A549 (cell line): ENCODE results near the gene RNF38.

Source experiments
- CTCF ChIP-seq: fragments of >200 bp; sonication (Bioruptor Twin); formaldehyde crosslinking; IDR thresholded peaks from 3 replicates; pipeline ENCODE4 v1.5.1; 2016
- HMGXB4 ChIP-seq: fragments of 250-450 bp; sonication (Bioruptor Pico); IDR thresholded peaks from 2 replicates; pipeline ENCODE4 v1.5.0; 2021; ENCODE audit warnings: mild to moderate bottlenecking, moderate library complexity, borderline replicate concordance
- MAFK ChIP-seq: fragments of 450-650 bp; IDR thresholded peaks from 2 replicates; pipeline ENCODE4 v1.6.1; 2014; ENCODE audit not compliant: partially characterized antibody
- MYC ChIP-seq: IDR thresholded peaks from 2 replicates; pipeline ENCODE4 v1.6.1; 2012; ENCODE audit warnings: mild to moderate bottlenecking, inconsistent platforms, low read length, improper control_type of control experiment, borderline replicate concordance
- NFE2L2 ChIP-seq: fragments of 150-350 bp; conservative IDR thresholded peaks from 2 replicates; pipeline ENCODE4 v1.6.1; 2014; ENCODE audit warnings: low read length
- POLR2A ChIP-seq: IDR thresholded peaks from 2 replicates; pipeline ENCODE4 v1.6.1; 2012; ENCODE audit warnings: mild to moderate bottlenecking, low read length
- REST ChIP-seq: fragments of 200-600 bp; sonication (generic); IDR thresholded peaks from 2 replicates; pipeline ENCODE4 v1.6.1; 2016; ENCODE audit warnings: antibody characterized with exemption, mild to moderate bottlenecking, moderate library complexity
- TP53 ChIP-seq: fragments of 250-450 bp; sonication (Bioruptor Pico); IDR thresholded peaks from 2 replicates; pipeline ENCODE4 v1.5.0; 2021; ENCODE audit warnings: mild to moderate bottlenecking, moderate library complexity

- TF ChIP-seq HMGXB4 (CRISPR knock-in tag) (no peak), REST (no peak), MAFK (no peak), NFE2L2 (no peak), TP53 (CRISPR knock-in tag) (no peak), CTCF (no peak), POLR2A (no peak), MYC (no peak)
These were observed 1.2 kb upstream of the RNF38 start for GRCh38 chr9:36401164-36401740.
